Left ventricle myocardium inferior (tissue), 1 donor: ENCODE data around the gene FAM174C. TPM values are rescaled to one million over a fixed set of nuclear protein-coding genes. Genes with fewer than 3 reads are reported as not detected.

Experiments
- DNase-seq: peaks from one replicate; pipeline ENCODE4 v3.0.0-alpha.2; 2020
- H3K27ac ChIP-seq: fragments of 200-600 bp; replicated peaks from 2 replicates; pipeline ENCODE4 v1.8.0; 2021
- H3K27me3 ChIP-seq: fragments of 200-600 bp; 2 replicates; pipeline ENCODE4 v1.8.0; 2021; ENCODE audit warnings: low read depth
- H3K36me3 ChIP-seq: fragments of 200-600 bp; 2 replicates; pipeline ENCODE4 v1.8.0; 2021
- H3K4me1 ChIP-seq: fragments of 200-600 bp; 2 replicates; pipeline ENCODE4 v1.8.0; 2021
- H3K4me3 ChIP-seq: fragments of 200-600 bp; 2 replicates; pipeline ENCODE4 v1.8.0; 2021; ENCODE audit warnings: mild to moderate bottlenecking, moderate library complexity
- H3K9me3 ChIP-seq: fragments of 200-600 bp; replicated peaks from 2 replicates; pipeline ENCODE4 v1.8.0; 2021
- intact Hi-C: fragments of 100-400 bp; cut with micrococcal nuclease; formaldehyde crosslinking; loops from one replicate; pipeline ENCODE4 v1.11.0; 2022
- total RNA-seq: library from RNA; stranded (reverse); fragmentation: NEBNext Ultra II Directional; extraction: Animal tissue kit (Norgen Biotek cat#: 25700); gene quantifications from one replicate; pipeline ENCODE4 v1.2.1, GENCODE V29; 2021
- TF ChIP-seq, protein P1 (sequence below): fragments of 200-600 bp; IDR thresholded peaks from 2 replicates; pipeline ENCODE4 v1.8.0; 2021; ENCODE audit warnings: antibody characterized with exemption, mild to moderate bottlenecking, borderline replicate concordance
- donor health status: DM: no; HTN: yes; CAD: no; lungs with severe emphysema.

Gene FAM174C
- total RNA-seq, 1 donor from 2014 or later: 12.4 TPM

DNA sequence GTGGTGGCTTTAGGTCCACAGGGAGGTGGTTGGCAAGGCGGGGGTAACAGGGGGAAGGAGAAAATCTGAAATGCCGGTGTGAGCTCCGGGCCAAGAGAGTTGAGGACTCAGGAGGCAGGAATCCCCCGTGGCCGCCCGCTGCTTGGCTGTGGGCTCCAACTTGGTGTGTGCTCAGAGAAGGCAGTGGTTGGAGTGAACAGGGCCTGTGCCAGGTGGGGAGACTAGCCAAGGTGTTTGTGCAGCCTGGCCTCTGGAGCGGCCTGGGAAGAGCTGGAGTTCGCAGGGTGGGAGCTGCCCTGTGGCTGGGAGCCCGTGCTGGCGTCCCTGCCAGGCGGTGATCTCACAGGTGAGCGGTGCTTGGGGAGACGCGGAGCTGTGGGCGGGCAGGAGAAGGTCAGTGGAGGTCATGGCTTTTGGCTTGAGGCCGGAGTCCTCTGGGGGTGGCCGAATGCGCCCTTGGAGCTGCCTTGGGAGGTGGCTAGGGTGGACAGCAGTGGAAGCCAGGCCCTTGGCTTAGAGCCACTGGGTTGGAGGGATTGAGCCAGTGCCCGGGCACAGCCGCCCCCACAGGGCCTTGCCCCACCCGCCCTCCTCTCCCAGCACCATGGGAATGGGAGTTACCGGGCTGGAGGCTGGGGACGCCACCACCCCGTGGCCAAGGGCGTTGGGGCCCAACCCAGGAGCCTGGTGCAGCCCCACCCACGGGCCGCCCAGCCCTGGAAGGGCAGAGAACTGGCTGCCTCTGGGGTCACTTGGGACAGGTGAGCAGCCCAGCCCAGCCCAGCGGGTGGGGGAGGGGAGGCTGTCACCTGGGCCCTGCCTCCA, 13.3 kb upstream of the FAM174C start:
- Histone ChIP-seq H3K27me3 (no peaks in the 10 kb centered on the region), H3K4me3 (peak overlapping the region; percentile 75), H3K4me1 (peaks cover 85% of the 10 kb centered on the region), H3K27ac (peak overlapping the region; percentile 100), H3K9me3 (no peaks in the 10 kb centered on the region), H3K36me3 (peaks cover 13% of the 10 kb centered on the region)
- peak; percentile 64 for DNase-seq
- intact Hi-C loops: no loop called here
- TF ChIP-seq, protein P1, sequence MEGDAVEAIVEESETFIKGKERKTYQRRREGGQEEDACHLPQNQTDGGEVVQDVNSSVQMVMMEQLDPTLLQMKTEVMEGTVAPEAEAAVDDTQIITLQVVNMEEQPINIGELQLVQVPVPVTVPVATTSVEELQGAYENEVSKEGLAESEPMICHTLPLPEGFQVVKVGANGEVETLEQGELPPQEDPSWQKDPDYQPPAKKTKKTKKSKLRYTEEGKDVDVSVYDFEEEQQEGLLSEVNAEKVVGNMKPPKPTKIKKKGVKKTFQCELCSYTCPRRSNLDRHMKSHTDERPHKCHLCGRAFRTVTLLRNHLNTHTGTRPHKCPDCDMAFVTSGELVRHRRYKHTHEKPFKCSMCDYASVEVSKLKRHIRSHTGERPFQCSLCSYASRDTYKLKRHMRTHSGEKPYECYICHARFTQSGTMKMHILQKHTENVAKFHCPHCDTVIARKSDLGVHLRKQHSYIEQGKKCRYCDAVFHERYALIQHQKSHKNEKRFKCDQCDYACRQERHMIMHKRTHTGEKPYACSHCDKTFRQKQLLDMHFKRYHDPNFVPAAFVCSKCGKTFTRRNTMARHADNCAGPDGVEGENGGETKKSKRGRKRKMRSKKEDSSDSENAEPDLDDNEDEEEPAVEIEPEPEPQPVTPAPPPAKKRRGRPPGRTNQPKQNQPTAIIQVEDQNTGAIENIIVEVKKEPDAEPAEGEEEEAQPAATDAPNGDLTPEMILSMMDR: no peak

DNA sequence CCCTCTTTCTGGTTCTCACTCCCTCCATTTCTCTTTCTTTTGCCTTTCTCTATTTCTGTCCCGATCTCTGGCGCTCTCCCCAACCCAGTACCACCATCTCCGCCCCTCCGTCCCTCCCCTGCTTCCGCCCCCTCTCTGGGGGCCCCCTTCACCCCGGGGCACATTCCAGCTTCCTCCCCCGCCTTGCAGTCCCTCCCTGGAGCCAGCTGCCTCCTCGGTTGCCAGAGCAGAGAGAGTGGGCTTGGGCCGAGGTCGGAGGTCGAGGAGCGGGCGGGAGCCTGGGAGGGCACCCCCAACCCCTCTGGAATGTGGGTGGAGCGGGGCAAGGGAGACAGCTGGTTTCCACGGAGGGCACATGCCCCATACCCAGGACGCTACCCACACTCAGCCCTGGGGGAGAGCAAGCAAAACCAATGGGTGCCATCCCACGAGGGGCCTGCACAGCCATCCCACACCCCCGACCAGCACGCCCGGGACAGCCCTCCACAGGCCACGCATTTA, 12.7 kb upstream of the FAM174C start:
- H3K4me1 ChIP-seq: peaks cover 85% of the 10 kb centered on the region
- H3K9me3 ChIP-seq: no peaks in the 10 kb centered on the region
- peaks cover 6% of the 10 kb centered on the region for H3K36me3 ChIP-seq
- DNase-seq: no peak
- no peaks in the 10 kb centered on the region for H3K27me3 ChIP-seq
- peak overlapping the region; percentile 75 for H3K4me3 ChIP-seq
- intact Hi-C loops: no loop called here
- TF ChIP-seq, protein P1: no peak
- H3K27ac ChIP-seq: peak overlapping the region; percentile 100

- no peaks in the 10 kb centered on the region for H3K9me3 ChIP-seq
- peaks cover 1% of the 10 kb centered on the region for H3K36me3 ChIP-seq
- DNase-seq: no peak
- H3K27me3 ChIP-seq: no peaks in the 10 kb centered on the region
- no peak overlapping the region for H3K4me3 ChIP-seq
- H3K4me1 ChIP-seq: peaks cover 85% of the 10 kb centered on the region
- TF ChIP-seq, protein P1: no peak
- intact Hi-C loops: no loop called here
- H3K27ac ChIP-seq: peak overlapping the region; percentile 100
Observed at GRCh38 chr19:1263188-1263587, 12.1 kb upstream of the FAM174C start.

GRCh38 chr19:1264801-1265614, 10.3 kb upstream of the FAM174C start:
- Histone ChIP-seq H3K27ac (peak overlapping the region; percentile 100), H3K9me3 (no peaks in the 10 kb centered on the region), H3K4me3 (peak overlapping the region; percentile 67), H3K36me3 (peaks cover under 1% of the 10 kb centered on the region), H3K27me3 (no peaks in the 10 kb centered on the region), H3K4me1 (peaks cover 80% of the 10 kb centered on the region)
- intact Hi-C loops: no loop called here
- DNase-seq: peak; percentile 72
- TF ChIP-seq, protein P1: no peak

DNA sequence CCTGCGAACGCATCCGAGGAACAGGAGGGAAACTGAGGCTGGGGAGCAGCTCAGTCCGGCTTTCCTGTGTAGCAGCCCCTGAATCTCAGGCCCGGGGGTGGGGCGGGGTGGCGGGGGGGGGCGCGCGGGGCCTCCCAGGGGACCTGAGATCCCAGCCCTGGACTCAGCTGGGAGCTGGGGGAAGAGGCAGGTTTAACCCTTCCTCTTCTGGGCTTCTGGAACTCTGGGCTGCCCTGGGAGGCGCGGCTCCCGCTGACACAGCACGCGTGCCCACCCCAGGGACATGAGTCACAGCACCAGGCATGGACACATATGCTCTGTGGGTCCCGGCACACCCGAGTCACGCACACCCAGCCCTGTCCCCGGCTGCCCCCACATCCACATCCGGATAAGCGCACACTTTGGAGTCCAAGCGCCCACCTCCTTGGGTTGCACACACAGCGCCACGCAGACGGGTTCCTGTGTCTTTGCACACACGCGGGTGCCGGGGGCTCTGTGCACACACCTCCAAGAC, 9.7 kb upstream of the FAM174C start:
- TF ChIP-seq, protein P1: no peak
- Histone ChIP-seq H3K36me3 (peaks cover 6% of the 10 kb centered on the region), H3K9me3 (no peaks in the 10 kb centered on the region), H3K4me1 (peaks cover 80% of the 10 kb centered on the region), H3K27ac (peak overlapping the region; percentile 100), H3K27me3 (no peaks in the 10 kb centered on the region), H3K4me3 (peak overlapping the region; percentile 67)
- DNase-seq: peak; percentile 71
- intact Hi-C loops: no loop called here
